Sciatic nerve (tissue), 2 donors: ENCODE results near the gene TMEM61. TPM values are rescaled to one million over a fixed set of nuclear protein-coding genes. Genes with fewer than 3 reads are reported as not detected.
"Not testable (repeated sequence)": the region's sequence is repeated elsewhere in the genome, so short reads cannot be mapped to it uniquely, and the experiment has no call there.

Experiments
- ATAC-seq: fragments of 200-7000 bp; cut with Tn5 transposase; one replicate; pipeline ENCODE4 v1.9.1; 2020; ENCODE audit warnings: mild to moderate bottlenecking, moderate library complexity
- DNase-seq: peaks from one replicate; pipeline ENCODE4 v3.0.0-alpha.2; 2020; ENCODE audit warnings: low spot score
- intact Hi-C: fragments of 100-400 bp; cut with DNase I; formaldehyde crosslinking; loops from one replicate; pipeline ENCODE4 v1.14.2; 2022
- total RNA-seq: library from RNA; stranded (reverse); fragmentation: NEBNext Ultra II Directional; extraction: Animal tissue kit (Norgen Biotek cat#: 25700); gene quantifications from one replicate; pipeline ENCODE4 v1.2.1, GENCODE V29; 2021
- donor health status: DM: no; HTN: no; CAD: no.
- donor health status: DM: no; HTN: no; CAD: no.

Gene TMEM61
- not detected for total RNA-seq

DNA sequence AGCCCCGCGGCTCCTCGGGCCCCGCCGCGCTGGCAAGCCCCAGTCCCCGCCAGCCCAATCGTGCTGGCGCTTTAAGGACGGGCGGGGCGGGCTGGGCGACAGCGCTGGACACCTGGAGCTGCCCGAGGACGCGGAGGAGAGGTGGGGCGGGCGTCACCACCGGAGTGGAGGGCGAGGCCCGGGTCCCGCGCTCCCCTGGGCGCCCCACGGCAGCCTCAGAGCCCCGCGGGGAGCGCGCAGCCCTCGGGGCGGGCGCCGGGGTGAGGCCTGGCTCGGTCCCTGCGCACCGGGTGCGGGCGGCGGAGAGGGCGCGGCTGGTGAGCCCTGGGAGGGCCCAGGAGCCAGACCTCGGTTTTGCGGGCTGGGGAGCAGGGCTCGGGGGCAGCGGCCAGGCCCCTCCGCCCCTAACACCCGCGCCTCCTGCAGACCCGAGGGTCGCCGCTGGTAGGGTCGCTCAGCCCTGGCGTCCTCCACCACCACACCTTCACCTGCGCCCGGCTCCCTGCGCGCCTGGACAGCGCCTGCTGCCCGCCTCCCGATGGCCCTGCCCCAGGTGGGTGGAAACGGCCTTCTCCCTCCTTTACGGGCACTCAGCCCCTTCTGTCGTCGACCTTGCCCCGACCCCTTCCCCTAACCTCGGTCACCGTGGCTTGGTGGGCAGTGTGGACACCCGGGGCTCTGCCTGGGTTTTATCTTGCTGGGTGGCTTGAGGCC lies at the start of gene TMEM61:
TMEM61 (plus strand) TSS at position 101 of the 714 bp plus-strand sequence; CDS start at position 539, 438 bp downstream.
- DNase-seq = no peak
- ATAC-seq = no peak
- intact Hi-C loops = no loop called here

DNA sequence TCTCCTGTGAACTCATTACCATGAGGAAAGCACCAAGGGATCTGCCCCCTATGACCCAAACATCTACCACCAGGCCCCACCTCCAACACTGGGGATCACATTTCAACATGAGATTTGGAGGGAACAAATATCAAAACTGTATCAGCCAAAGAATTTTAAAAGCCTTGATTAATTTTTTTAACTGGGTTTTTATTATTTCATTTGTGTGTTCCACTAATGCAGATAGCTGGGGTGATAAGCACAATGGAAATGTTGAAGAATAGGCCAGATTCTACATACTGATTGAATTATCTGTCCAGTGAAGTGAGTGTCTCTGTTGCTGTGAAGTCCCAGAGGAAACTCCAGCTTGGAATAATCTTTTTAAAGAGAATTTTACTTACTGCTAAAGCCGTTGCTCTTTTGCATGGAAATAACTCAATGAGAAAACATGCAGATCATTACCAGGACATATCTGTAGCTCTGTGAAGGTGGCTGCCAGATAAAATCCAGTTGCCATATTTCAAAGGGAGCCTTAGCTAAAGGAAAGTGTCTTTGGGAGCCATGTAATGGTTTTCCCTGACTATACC lies 49.1 kb upstream of the TMEM61 start:
- no peak for ATAC-seq
- intact Hi-C loops = no loop called here
- no peak for DNase-seq

- DNase-seq, ATAC-seq, intact Hi-C loops: not testable (repeated sequence)
Observed at GRCh38 chr1:54934081-54934480, 46.3 kb upstream of the TMEM61 start.

DNA sequence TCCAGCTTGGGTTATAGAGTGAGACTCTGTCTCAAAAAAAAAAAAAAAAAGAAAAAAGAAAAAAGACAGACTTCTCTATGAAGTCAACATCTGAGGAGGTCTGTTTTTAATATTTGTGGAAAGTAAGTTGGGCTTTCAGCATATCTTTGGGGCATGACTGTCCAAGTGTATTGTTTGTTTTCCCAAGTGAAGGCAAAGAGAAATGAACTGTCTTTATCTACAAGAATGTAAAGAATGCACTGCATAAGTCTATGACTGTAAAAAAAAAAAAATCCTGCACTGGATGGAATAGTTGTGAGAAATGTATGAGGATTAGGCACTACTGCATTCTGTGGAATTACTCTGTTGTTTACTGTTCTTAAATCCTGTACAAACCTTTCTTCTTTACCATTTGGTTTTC lies 45.6 kb upstream of the TMEM61 start:
- DNase-seq (no peak), ATAC-seq (no peak)
- intact Hi-C loops = no loop called here

GRCh38 chr1:54936791-54937190 lies 43.6 kb upstream of the TMEM61 start:
- intact Hi-C loops = no loop called here
- DNase-seq = no peak
- ATAC-seq = no peak

- intact Hi-C loops = no loop called here
- no peak for ATAC-seq
- no peak for DNase-seq
Observed at GRCh38 chr1:54937469-54937868, 43.0 kb upstream of the TMEM61 start.

- ATAC-seq, intact Hi-C loops, DNase-seq: not testable (repeated sequence)
Observed at GRCh38 chr1:54938955-54939354, 41.5 kb upstream of the TMEM61 start.

GRCh38 chr1:54940042-54940441 lies 40.4 kb upstream of the TMEM61 start:
- no peak for ATAC-seq
- intact Hi-C loops = loop anchor here (10.0 kb wide), 1 partner anchor 55 kb away; the partner anchor contains the start of gene BSND
- no peak for DNase-seq

DNA sequence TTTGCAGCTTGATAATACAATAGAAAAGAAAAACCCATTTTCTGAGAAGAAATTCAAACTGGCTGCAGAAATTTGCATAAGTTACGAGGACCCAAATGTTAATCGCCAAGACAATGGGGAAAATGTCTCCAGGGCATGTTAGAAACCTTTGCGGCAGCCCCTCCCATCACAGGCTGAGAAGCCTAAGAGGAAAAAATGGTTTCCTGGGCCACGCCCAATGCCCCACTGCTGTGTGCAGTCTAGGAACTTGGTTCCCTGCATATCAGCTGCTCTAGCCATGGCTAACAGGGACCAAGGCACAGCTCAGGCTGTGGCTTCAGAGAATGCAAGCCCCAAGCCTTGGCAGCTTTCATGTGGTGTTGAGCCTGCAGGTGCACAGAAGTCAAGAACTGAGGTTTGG lies 37.5 kb upstream of the TMEM61 start:
- intact Hi-C loops = loop anchor here (10.0 kb wide), 1 partner anchor 52 kb away; the partner anchor contains the start of gene BSND
- ATAC-seq = no peak
- DNase-seq = no peak

DNA sequence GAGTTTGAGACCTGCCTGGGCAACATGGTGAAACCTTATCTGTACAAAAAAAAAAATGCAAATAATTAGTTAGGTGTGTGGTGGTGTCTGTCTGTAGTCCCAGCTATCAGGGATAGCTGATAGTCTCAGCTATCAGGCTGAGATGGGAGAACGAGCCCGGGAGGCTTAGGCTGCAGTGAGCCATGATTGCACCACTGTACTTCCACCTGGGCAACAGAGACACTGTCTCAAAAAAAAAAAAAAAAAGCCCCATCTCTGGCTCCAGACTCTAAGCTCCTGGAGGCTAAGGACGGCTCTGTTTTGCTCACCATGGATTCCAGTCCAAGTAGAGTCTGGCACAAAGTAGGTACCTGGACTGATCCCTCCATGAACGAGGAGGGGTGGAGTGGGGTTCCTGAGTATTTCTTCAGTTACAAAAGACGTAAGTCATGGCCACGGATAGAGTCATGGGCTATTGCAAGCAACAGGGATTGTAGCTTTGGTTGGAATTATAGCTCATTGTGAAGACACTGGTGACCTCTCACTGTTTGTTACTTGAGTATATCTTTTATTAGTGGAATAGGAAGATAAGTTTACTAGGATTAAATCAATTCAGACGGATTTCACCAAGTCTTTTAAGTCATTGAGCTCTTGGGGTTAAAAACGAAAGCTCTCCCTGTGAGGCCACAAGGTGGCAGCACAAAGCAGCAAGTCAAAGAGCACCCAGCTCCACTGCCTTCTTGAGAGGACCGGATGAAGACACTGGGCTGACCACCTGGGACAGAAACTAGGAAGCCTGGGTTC lies 35.6 kb upstream of the TMEM61 start:
- ATAC-seq (peak; percentile 76), DNase-seq (peak; percentile 81)
- intact Hi-C loops = loop anchor here (10.0 kb wide), 1 partner anchor 50 kb away; the partner anchor contains the start of gene BSND

- DNase-seq (no peak), ATAC-seq (peak; percentile 21)
- intact Hi-C loops = loop anchor here (10.0 kb wide), 1 partner anchor 49 kb away; the partner anchor contains the start of gene BSND
Observed at GRCh38 chr1:54945393-54945936, 35.0 kb upstream of the TMEM61 start.

DNA sequence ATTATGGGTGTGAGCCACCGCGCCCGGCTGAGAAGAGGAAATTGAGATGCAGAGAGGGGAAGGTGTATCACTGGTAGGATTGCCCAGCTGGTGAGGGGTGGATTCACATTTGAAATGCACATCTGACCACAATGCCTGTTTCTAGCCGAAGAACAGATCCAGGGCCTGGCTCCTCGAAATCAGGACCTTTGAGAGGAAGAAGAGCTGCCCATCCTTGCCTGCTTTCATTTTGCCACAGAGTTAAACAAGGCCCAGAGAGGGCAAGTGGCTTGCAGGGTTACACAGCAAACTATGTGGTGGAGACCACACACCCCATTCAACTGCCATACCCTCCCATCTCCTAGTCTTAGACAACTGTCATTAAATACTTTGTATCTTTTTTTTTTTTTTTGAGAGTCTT lies 32.9 kb upstream of the TMEM61 start:
- intact Hi-C loops = loop anchor here (10.0 kb wide), 1 partner anchor 47 kb away; the partner anchor contains the start of gene BSND
- no peak for ATAC-seq
- no peak for DNase-seq

DNA sequence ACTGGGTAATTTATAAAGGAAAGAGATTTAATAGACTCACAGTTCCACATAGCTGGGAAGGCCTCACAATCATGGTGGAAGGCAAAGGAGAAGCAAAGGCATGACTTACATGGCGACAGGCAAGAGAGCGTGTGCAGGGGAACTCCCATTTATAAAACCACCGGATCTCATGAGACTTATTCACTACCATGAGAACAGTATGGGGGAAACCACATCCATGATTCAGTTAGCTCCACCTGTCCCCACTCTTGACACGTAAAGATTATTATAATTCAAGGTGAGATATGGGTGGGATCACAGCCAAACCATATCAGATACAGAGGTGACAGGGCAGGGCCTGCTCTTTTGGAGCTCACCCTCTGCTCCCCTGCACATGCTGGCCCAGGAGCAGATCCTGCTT lies 31.4 kb upstream of the TMEM61 start:
- DNase-seq (no peak), ATAC-seq (no peak)
- intact Hi-C loops = loop anchor here (10.0 kb wide), 1 partner anchor 46 kb away; the partner anchor contains the start of gene BSND

DNA sequence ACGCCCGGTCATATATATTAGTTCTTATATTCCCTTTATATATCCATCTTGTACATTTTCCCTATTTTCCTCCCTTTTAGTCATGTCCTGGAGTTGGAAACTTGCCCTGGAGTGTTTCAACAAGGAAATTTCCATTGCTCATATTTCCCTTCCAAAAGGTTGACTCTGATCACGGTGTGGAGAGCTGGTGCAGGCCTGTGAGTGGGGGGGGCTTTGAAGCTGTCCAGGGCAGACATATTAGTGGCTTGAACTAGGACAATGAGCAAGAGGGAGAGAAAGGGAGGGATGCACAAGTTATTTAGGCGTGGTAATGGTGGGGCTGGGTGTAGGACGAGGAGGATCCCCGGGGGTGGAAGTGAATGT lies 30.4 kb upstream of the TMEM61 start:
- ATAC-seq (peak; percentile 33), DNase-seq (no peak)
- intact Hi-C loops = no loop called here

DNA sequence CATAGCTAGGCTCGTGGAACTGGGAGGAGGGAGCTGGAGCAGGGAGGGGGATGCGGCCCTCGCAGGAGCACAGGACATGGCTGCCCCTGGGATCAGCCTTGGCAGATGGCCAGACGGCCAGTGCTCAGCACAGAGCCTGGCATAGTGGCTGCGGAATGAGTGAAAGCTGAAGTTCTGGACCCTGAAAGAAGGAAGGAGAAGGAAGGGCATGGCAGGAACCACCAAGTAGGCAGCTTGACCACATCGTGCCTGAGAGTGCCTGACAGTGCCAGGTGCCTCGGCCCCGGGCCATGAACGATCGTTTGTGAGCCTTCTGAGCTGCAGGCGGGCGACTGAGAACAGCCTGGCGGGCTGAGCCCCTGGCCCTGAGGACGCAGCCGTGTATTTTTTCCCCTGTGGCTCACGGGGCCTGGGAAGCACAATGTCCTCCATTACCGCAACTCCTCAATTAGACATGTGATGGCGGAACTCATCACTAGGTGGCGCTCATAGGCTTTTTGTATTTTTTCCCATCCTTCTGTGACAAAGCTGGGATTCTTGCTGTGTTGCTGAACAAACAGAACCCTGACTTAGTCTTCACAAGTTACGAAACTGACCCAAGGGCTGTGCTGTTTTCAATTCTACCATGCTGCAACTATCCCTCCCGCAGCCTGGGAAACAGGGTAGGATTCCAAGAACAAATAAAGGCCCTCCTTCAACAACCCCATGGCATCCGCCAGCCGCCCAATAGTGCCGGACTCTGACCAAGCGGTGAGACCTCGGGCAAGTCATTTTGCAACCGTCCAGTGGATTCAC lies 29.9 kb upstream of the TMEM61 start:
- intact Hi-C loops = no loop called here
- DNase-seq (peak; percentile 84), ATAC-seq (peak; percentile 95)

DNA sequence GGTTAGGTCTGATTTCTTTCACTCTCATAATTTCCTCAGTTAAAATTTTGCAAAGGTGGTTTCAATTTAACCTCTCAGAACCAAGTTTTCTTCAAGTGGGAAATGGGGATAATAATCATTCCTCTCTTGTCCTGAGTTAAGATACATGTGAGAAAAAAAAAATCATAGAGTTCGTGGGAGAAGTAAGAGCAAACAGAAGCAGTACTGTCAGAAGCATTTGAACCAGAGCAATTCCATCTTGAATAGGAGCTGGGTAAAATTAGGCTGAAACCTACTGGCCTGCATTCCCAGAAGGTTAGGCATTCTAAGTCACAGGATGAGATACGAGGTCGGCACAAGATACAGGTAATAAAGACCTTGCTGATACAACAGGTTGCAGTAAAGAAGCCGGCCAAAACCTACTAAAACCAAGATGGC lies 28.6 kb upstream of the TMEM61 start:
- intact Hi-C loops = no loop called here
- no peak for ATAC-seq
- DNase-seq = no peak

DNA sequence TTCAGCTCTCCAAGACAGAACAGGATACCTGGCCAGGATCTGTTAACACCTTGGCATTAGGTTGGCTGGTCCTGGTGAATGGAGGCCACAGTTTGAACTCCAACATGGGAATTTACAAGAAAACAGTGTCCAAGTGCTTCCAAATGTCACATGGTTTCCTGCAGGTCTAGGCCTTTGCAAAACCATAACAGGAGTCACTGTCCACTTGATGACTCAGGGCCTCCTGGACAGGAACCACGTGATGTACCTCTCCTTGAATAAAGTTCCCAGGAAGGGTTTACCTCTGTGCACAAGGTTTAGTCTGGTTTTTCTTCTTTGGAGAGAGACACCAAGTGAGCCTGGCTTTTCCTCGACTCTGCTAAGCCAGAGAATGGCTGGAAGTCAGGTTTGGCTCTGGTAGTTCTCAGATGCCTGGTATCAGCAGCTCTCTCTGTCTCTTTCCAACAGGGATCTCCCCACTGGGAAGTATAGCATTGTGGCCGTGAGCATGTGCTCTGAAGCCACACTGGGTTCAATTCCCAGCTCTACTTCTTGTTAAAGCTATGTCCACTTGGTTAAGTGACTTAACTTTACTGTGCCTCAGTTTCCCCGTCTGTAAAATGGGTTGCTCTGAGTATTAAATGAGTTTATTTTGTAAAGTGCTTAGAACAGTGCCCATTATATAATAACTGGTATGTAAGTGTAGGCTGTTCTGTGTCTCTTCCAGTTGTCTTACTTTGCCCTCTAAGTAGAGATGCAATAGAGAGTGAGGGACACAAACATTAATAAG lies 27.3 kb upstream of the TMEM61 start:
- no peak for DNase-seq
- no peak for ATAC-seq
- intact Hi-C loops = no loop called here

DNA sequence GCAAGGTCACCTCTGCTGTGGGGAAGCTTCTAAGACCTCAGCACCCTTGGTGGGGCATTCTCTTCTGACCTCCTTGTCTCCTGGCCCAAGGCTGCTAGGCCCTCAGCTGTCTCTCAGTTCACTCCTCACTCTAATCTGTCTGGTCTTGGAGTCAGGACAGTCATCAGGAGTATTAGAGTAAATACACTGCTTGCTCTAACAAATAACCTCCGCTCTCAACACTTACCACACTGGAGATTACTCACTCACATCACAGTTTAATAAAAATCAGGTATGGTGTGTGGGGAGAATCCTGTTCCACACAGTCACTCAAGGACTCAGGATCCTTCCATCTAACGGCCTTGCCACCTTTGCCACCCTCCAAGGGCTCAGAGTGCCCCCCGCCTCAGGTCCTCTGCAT lies 26.6 kb upstream of the TMEM61 start:
- DNase-seq = no peak
- ATAC-seq = no peak
- intact Hi-C loops = no loop called here
